CD4-positive, alpha-beta T cell treated with Interleukin-21 for 1 hour (primary cell): ENCODE measurements around the gene SBDS.
"Not testable (repeated sequence)": the region's sequence is repeated elsewhere in the genome, so short reads cannot be mapped to it uniquely, and the experiment has no call there.

ENCODE experiments used
- DNase-seq: peaks from one replicate; pipeline ENCODE4 v3.0.0-alpha.2; 2020

The SBDS gene

GRCh38 chr7:66995050-66995776, at the start of gene SBDS:
SBDS (minus strand) TSS chr7:66995586; CDS start chr7:66995417, 169 bp downstream.
- DNase-seq = peak; percentile 99

- DNase-seq = not testable (repeated sequence)
Measured at GRCh38 chr7:67043559-67043930, 48.2 kb upstream of the SBDS start.

- DNase-seq = not testable (repeated sequence)
Measured at GRCh38 chr7:67042781-67043558, 47.6 kb upstream of the SBDS start.

GRCh38 chr7:67040832-67041231, 45.4 kb upstream of the SBDS start:
- peak; percentile 5 for DNase-seq

GRCh38 chr7:67036432-67037395, 41.3 kb upstream of the SBDS start:
- DNase-seq = not testable (repeated sequence)

GRCh38 chr7:67033251-67033650, 37.9 kb upstream of the SBDS start:
- DNase-seq = no peak

GRCh38 chr7:67031685-67032084, 36.3 kb upstream of the SBDS start:
- not testable (repeated sequence) for DNase-seq

GRCh38 chr7:67025459-67025858, 30.1 kb upstream of the SBDS start:
- not testable (repeated sequence) for DNase-seq

GRCh38 chr7:67022511-67022910, 27.1 kb upstream of the SBDS start:
- DNase-seq = no peak

- no peak for DNase-seq
Measured at GRCh38 chr7:67021260-67021659, 25.9 kb upstream of the SBDS start.

- no peak for DNase-seq
Measured at GRCh38 chr7:67019562-67020390, 24.4 kb upstream of the SBDS start.

- no peak for DNase-seq
Measured at GRCh38 chr7:67018940-67019339, 23.6 kb upstream of the SBDS start.

- not testable (repeated sequence) for DNase-seq
Measured at GRCh38 chr7:67017971-67018370, 22.6 kb upstream of the SBDS start.

- not testable (repeated sequence) for DNase-seq
Measured at GRCh38 chr7:67014076-67014622, 18.8 kb upstream of the SBDS start.

GRCh38 chr7:67009677-67010076, 14.3 kb upstream of the SBDS start:
- not testable (repeated sequence) for DNase-seq

GRCh38 chr7:67008260-67008659, 12.9 kb upstream of the SBDS start:
- DNase-seq = no peak

GRCh38 chr7:67006965-67007364, 11.6 kb upstream of the SBDS start:
- DNase-seq = no peak

GRCh38 chr7:67004145-67004544, 8.8 kb upstream of the SBDS start:
- not testable (repeated sequence) for DNase-seq

- DNase-seq = peak; percentile 59
Measured at GRCh38 chr7:67000601-67001258, 5.3 kb upstream of the SBDS start.

- DNase-seq = peak; percentile 99
Measured at GRCh38 chr7:66996444-66997191, 1.2 kb upstream of the SBDS start, which contains the start of gene TYW1. TYW1 (plus strand) TSS chr7:66996833; CDS start chr7:66996979, 146 bp downstream.
